HG02885 (cell line): ENCODE measurements around the gene MLEC.
"Not testable (repeated sequence)": the region's sequence is repeated elsewhere in the genome, so short reads cannot be mapped to it uniquely, and the experiment has no call there.

Experiments
- ATAC-seq: cut with Tn5 transposase; IDR thresholded peaks from one replicate; pipeline ENCODE4 v1.9.1; 2021; ENCODE audit warnings: mild to moderate bottlenecking; ENCODE audit not compliant: unreplicated experiment, poor library complexity

The MLEC gene

GRCh38 chr12:120718055-120718454 lies 31.1 kb downstream of the MLEC start:
- no peak for ATAC-seq

GRCh38 chr12:120719072-120719471 lies 32.1 kb downstream of the MLEC start:
- ATAC-seq = no peak

GRCh38 chr12:120719496-120720233 lies 32.7 kb downstream of the MLEC start:
- no peak for ATAC-seq

- no peak for ATAC-seq
Measured at GRCh38 chr12:120720234-120720986, 33.5 kb downstream of the MLEC start.

GRCh38 chr12:120720987-120721801 lies 34.2 kb downstream of the MLEC start:
- ATAC-seq = no peak

GRCh38 chr12:120721866-120722265 lies 34.9 kb downstream of the MLEC start:
- ATAC-seq = no peak

GRCh38 chr12:120722784-120723183 lies 35.8 kb downstream of the MLEC start:
- no peak for ATAC-seq

GRCh38 chr12:120724720-120725119 lies 37.8 kb downstream of the MLEC start:
- no peak for ATAC-seq

GRCh38 chr12:120725151-120725658 lies 38.3 kb downstream of the MLEC start:
- ATAC-seq = no peak

GRCh38 chr12:120725659-120726509 lies 38.9 kb downstream of the MLEC start, which contains the start of gene ACADS:
Gene ACADS (plus strand): TSS chr12:120725826. CDS start chr12:120725886, 60 bp downstream.
- peak; percentile 96 for ATAC-seq

- ATAC-seq = no peak
Measured at GRCh38 chr12:120726510-120726793, 39.5 kb downstream of the MLEC start.

- no peak for ATAC-seq
Measured at GRCh38 chr12:120726961-120727360, 40.0 kb downstream of the MLEC start.

GRCh38 chr12:120732198-120732597 lies 45.2 kb downstream of the MLEC start:
- ATAC-seq = not testable (repeated sequence)

GRCh38 chr12:120733574-120733973 lies 46.6 kb downstream of the MLEC start:
- no peak for ATAC-seq

GRCh38 chr12:120734210-120734609 lies 47.3 kb downstream of the MLEC start:
- no peak for ATAC-seq

GRCh38 chr12:120735181-120735580 lies 48.2 kb downstream of the MLEC start:
- no peak for ATAC-seq

- no peak for ATAC-seq
Measured at GRCh38 chr12:120736404-120737331, 49.7 kb downstream of the MLEC start.

- ATAC-seq = no peak
Measured at GRCh38 chr12:120737557-120738251, 50.8 kb downstream of the MLEC start.
